HL-60 (cell line): Measurements from ENCODE around the gene PSMG3.

Experiments
- DNase-seq, 2 experiments: peaks; one replicate each; pipeline ENCODE4 v3.0.0-alpha.2; 2010 to 2020; ENCODE audit warnings: low read depth in 1 of 2, low spot score in 1 of 2
- H3K27ac ChIP-seq: fragments of 250-450 bp; sonication (Bioruptor Pico); replicated peaks from 2 replicates; pipeline ENCODE4 v1.5.1; 2020; ENCODE audit warnings: mild to moderate bottlenecking, moderate library complexity
- H3K27me3 ChIP-seq: fragments of 250-450 bp; sonication (Bioruptor Pico); 2 replicates; pipeline ENCODE4 v1.5.1; 2021; ENCODE audit warnings: mild to moderate bottlenecking, moderate library complexity; ENCODE audit not compliant: insufficient read depth, poor library complexity, severe bottlenecking
- H3K4me3 ChIP-seq: replicated peaks from 2 replicates; pipeline ENCODE4 v1.5.1; 2011; ENCODE audit warnings: mild to moderate bottlenecking, control low read depth, low read length; ENCODE audit not compliant: insufficient read depth
- GABPA ChIP-seq: IDR thresholded peaks from 2 replicates; pipeline ENCODE4 v1.6.1; 2012; ENCODE audit warnings: low read depth
- POLR2AphosphoS5 ChIP-seq: IDR thresholded peaks from 2 replicates; pipeline ENCODE4 v1.6.1; 2012; ENCODE audit warnings: low read depth
- SPI1 ChIP-seq: IDR thresholded peaks from 2 replicates; pipeline ENCODE4 v1.6.1; 2012; ENCODE audit warnings: low read depth, mild to moderate bottlenecking, borderline replicate concordance
- TF ChIP-seq, protein P1 (sequence below): IDR thresholded peaks from one replicate; pipeline ENCODE4 v1.5.1; 2011; ENCODE audit warnings: low read length, control low read depth, inconsistent platforms; ENCODE audit not compliant: insufficient read depth
- TF ChIP-seq, protein P2 (sequence below): IDR thresholded peaks from 2 replicates; pipeline ENCODE4 v1.6.1; 2012; ENCODE audit warnings: low read depth; ENCODE audit not compliant: insufficient replicate concordance

PSMG3 gene

DNA sequence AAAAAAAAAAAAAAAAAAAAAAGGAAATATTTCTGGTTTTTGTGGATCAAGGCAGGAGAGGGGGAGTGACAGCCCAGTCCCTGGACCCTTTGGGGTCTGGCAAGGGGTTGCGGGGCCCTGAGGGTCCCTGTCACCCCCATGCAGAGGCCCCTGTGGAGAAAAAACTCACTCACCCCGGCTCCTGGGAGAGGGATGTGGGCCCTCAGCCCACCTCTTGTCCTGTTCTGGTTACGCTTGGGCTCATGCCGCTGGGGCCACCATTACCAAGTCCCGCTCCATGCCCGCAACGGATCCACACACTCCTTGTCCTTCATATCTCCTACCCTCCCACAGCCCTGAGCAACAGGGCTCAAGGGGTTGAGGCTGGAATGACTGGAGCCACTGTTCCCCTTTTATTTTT, 12.8 kb downstream of the PSMG3 start:
- Histone ChIP-seq H3K27me3 (no peaks in the 10 kb centered on the region), H3K27ac (no peak overlapping the region), H3K4me3 (no peak overlapping the region)
- DNase-seq, result no peak
- TF ChIP-seq SPI1 (no peak), POLR2AphosphoS5 (no peak), GABPA (no peak)
- TF ChIP-seq, protein P1, sequence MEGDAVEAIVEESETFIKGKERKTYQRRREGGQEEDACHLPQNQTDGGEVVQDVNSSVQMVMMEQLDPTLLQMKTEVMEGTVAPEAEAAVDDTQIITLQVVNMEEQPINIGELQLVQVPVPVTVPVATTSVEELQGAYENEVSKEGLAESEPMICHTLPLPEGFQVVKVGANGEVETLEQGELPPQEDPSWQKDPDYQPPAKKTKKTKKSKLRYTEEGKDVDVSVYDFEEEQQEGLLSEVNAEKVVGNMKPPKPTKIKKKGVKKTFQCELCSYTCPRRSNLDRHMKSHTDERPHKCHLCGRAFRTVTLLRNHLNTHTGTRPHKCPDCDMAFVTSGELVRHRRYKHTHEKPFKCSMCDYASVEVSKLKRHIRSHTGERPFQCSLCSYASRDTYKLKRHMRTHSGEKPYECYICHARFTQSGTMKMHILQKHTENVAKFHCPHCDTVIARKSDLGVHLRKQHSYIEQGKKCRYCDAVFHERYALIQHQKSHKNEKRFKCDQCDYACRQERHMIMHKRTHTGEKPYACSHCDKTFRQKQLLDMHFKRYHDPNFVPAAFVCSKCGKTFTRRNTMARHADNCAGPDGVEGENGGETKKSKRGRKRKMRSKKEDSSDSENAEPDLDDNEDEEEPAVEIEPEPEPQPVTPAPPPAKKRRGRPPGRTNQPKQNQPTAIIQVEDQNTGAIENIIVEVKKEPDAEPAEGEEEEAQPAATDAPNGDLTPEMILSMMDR, result no peak
- TF ChIP-seq, protein P2, sequence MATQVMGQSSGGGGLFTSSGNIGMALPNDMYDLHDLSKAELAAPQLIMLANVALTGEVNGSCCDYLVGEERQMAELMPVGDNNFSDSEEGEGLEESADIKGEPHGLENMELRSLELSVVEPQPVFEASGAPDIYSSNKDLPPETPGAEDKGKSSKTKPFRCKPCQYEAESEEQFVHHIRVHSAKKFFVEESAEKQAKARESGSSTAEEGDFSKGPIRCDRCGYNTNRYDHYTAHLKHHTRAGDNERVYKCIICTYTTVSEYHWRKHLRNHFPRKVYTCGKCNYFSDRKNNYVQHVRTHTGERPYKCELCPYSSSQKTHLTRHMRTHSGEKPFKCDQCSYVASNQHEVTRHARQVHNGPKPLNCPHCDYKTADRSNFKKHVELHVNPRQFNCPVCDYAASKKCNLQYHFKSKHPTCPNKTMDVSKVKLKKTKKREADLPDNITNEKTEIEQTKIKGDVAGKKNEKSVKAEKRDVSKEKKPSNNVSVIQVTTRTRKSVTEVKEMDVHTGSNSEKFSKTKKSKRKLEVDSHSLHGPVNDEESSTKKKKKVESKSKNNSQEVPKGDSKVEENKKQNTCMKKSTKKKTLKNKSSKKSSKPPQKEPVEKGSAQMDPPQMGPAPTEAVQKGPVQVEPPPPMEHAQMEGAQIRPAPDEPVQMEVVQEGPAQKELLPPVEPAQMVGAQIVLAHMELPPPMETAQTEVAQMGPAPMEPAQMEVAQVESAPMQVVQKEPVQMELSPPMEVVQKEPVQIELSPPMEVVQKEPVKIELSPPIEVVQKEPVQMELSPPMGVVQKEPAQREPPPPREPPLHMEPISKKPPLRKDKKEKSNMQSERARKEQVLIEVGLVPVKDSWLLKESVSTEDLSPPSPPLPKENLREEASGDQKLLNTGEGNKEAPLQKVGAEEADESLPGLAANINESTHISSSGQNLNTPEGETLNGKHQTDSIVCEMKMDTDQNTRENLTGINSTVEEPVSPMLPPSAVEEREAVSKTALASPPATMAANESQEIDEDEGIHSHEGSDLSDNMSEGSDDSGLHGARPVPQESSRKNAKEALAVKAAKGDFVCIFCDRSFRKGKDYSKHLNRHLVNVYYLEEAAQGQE, result no peak

- DNase-seq, result peak in 1 of 2 experiments; percentile 55
- Histone ChIP-seq H3K27me3 (no peaks in the 10 kb centered on the region), H3K27ac (no peak within 1 kb of the TSS), H3K4me3 (no peak within 1 kb of the TSS)
- TF ChIP-seq SPI1 (no peak), GABPA (no peak), POLR2AphosphoS5 (no peak; the same call in 1 of the 2 replicates)
- TF ChIP-seq, protein P2, result no peak
- TF ChIP-seq, protein P1, result no peak
Measured at GRCh38 chr7:1555813-1556543, 13.9 kb downstream of the PSMG3 start, which contains the start of gene TMEM184A. TMEM184A (minus strand) TSS chr7:1556205; CDS start chr7:1555484, 721 bp downstream.

- Histone ChIP-seq H3K27me3 (no peaks in the 10 kb centered on the region), H3K27ac (no peak overlapping the region), H3K4me3 (no peak overlapping the region)
- TF ChIP-seq SPI1 (no peak), POLR2AphosphoS5 (no peak), GABPA (no peak)
- TF ChIP-seq, protein P2, result no peak
- TF ChIP-seq, protein P1, result no peak
- DNase-seq, result no peak
Measured at GRCh38 chr7:1555046-1555812, 14.6 kb downstream of the PSMG3 start.
